Fibroblast of skin of right quadriceps (primary cell): ENCODE data around the gene RPS6KA2.
A peak's percentile ranks its signal among the peaks of the same experiment; 100 is the strongest.
"Not testable (repeated sequence)": the region's sequence is repeated elsewhere in the genome, so short reads cannot be mapped to it uniquely, and the experiment has no call there.

Experiments
- DNase-seq: peaks from one replicate; pipeline ENCODE4 v3.0.0-alpha.2; 2013

RPS6KA2 gene

DNA sequence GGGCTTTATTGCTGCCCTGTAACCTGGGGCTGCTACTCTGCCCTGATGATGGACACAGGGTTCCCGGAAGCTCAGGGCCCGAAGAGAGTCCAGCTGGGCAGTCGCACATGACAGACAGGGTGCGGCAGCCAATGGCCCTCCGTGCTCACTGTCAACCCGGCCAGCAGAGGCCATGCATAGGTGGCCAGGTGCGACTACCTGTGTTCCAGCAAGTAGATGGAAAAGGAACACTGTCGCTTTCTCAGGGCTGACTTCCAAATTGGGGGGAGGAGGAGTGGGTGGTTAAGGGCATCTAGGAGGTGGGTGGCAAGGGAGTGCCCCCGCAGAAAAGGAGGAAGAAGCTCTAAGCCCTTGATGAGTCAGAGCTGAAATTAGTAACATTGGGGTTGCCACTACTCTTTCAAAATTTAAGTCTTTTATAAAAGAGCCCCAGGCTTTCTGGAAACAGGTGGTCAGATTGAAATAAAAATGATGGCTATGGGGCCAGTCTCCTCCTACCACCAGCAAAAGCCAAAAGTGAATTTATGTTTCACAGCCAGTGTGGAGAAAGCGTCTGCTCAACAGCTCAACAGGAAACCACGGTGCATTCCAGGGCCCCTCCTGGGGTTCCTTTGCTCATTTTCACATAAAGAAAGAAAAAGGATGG, 38.2 kb downstream of the RPS6KA2 start:
- DNase-seq, result peak; percentile 83

DNA sequence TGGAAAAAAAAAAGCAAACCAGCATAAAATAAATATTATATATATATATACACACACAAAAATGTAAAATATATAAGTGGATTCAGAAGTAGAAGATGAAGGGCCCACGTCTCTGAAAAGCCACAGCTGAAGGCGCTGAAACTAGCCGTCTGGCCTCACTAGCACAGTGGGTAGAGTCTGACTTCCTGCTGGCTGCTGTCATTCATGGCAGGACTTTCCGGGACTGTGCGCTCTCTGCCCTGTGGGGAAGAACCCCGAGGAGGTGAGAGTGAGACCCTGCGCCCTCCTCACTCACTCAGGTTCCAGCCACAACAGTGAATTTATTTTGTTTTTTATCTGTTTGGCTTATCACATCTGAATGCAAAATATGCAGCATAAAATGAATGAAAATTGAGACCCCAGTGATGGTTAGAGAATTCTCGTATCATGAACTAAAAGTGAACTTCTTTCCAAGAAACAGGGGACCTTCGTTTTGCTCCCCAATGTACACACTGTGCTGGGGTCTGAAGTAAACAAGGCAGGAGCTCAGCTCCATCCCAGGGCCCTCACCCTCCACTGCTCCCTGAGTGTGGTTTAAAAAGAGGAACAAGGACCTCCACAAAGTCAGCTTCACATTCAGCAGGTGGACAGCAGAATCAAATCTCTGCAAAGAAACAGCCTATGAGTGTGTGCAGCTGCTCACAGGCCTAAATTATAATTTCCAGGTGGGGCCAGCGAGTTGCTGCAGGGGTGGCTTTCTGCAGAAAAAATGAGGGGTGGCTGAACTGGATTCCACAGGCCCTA, 39.2 kb downstream of the RPS6KA2 start:
- DNase-seq, result no peak

DNA sequence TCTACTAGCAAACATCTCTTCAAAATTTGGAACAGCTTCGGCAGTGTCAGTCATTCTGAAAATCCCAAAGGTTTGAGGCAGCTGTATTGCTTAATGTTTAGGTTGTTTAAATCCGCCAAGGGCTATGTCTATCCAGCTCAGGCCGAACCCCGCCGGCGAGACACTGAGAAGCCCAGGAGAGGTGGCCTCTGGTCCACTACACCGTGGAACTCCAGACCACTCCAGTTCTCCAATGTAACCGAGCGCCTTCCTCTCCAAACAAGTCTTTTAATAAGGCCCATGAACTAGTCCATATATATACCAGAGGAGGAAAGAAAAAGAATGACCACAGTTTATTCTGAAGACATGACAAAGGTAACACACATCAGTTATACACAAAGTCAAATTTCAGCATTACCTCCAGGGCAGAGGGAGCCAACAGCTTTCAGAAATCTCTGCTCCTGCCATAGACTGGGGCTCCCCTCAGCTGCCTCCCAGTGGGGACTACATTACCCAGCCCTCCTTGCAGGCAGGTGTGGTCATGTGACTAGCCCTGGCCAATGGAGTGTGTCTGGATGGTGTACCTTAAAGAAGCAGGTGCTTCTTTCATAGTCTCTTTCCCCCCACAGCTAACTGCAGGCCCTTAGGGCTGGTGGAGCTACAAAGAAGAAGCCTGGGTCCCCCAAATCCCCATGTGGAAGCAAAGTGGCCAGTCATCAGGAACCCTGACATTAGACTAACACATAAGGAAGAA, 40.5 kb downstream of the RPS6KA2 start, which contains the start of gene RAMACL:
TSS of gene RAMACL (minus strand) at position 255 of the 733 bp plus-strand sequence. CDS start at position 54, 201 bp downstream.
- no peak for DNase-seq

DNA sequence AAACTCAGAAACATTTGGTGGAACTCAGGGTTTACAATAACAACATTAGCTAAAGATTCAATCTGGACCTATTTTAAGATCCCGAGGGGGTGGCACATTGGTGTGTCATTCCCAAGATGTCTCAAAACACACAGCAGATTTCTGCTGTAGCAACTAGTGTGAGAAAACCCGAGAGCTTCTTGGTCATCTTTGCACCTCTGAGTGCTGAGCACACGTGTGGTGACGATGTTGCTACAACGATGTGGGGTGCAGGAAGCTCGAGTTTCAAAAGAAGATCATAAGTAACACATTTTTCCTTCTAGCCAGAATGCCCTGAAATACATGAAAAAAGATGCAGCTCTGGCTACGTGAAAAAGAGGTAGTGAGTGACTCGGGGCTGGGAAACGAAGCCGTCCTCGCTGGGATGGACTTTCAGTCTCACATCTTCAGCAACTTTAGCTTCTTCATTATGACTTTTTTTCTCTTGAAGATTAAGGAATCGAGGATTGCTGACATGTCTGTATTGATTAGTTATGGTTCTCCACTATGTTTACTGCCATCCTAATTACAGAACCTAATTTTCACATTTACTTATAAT, 42.1 kb downstream of the RPS6KA2 start:
- DNase-seq, result peak; percentile 60

DNA sequence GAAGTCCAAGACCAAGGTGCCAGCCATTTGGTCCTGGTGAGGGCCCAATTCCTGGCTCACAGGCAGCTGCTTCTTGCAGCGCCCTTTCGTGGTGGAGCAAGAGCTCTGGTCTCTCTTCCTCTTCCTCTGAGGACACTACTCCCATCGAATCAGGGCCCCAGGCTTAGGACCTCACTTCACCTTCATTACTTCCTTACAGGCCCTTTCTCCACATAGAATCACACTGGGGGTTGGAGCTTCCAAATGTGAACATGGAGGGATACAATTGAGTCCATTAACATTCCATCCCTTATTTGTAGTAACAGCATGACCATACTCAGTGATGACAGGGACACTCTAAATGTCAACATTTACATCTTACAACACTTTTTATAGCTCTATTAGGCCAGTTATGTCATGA, 42.9 kb downstream of the RPS6KA2 start:
- peak; percentile 59 for DNase-seq

DNA sequence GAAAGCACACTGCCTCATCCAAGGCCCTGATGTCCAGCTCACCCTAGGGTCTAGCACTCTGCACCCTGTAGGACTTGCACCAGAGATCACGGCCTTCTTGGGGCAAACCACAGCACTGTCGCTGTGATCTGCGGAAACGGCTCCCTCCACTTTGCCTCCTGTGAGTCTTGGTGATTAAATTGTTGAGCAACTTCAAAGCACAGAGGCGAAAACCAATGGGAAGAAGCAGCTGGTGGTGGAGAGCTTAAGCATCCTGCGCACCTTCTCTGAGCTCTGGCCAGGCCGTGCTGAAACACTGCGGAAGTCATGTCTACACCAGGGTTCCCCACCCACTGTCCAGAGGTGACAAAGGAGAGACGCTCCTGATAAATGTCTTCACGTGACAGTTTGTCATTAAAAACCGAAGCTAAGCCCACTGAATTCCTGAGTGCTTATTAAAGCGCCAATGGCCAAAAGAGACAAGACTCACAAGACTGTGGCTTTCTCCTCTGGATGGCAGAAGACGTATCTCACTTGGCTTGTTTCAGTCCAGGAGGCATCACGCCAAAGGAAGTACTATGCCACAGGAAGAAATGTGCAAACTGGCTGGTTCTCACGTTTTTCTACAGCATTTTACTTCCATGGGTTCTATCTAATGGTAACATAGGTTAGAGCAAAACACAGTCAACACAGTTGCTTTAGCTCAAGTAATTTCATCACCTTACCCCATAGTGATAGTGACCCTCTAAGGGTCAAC, 43.7 kb downstream of the RPS6KA2 start:
- DNase-seq, result no peak

DNA sequence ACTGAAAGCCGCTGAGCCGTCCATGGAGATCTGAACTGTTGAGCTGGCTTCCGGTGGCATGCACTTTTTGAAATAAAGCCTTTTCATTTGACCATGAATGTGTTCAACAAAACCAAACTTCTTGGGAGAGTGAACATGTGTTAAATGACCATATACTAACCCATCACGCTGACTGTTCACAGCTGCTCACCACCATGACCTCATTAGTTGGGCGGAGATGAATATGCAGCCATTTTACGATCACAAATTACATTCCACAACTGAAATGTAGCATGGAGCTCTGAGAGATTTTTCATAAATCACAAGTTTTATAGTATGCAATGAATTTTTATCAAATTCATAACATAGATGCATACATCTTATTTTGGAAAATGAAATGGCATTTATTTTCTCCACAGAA, 44.8 kb downstream of the RPS6KA2 start:
- peak; percentile 74 for DNase-seq

DNA sequence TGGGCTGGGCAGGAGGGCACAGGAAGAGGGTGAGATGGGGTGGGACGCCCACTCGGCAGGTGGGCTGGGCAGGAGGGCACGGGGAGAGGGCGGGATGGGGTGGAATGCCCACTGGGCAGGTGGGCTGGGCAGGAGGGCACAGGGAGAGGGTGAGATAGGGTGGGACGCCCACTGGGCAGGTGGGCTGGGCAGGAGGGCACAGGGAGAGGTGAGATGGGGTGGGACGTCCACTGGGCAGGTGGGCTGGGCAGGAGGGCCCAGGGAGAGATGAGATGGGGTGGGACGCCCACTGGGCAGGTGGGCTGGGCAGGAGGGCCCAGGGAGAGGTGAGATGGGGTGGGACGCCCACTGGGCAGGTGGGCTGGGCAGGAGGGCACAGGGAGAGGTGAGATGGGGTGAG, 45.2 kb downstream of the RPS6KA2 start:
- not testable (repeated sequence) for DNase-seq

DNA sequence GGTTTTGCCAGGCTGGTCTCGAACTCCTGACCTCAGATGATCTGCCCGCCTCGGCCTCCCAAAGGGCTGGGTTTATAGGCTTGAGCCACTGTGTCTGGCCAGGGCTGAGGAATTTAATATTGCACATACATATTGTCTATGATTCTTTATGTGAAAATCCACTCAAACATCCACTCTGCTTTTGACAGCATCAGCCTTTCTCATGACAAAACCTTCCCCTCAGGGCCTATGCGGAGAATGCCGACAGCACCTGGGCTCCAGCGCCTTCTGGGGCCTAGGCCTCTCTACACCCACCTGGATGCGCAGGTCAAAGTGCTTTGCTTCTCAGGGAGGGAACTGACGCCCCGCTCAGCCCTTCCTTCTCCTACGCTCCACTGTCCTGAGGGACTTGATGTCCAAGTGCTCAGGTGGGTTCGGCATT, 46.0 kb downstream of the RPS6KA2 start:
- DNase-seq, result no peak

DNA sequence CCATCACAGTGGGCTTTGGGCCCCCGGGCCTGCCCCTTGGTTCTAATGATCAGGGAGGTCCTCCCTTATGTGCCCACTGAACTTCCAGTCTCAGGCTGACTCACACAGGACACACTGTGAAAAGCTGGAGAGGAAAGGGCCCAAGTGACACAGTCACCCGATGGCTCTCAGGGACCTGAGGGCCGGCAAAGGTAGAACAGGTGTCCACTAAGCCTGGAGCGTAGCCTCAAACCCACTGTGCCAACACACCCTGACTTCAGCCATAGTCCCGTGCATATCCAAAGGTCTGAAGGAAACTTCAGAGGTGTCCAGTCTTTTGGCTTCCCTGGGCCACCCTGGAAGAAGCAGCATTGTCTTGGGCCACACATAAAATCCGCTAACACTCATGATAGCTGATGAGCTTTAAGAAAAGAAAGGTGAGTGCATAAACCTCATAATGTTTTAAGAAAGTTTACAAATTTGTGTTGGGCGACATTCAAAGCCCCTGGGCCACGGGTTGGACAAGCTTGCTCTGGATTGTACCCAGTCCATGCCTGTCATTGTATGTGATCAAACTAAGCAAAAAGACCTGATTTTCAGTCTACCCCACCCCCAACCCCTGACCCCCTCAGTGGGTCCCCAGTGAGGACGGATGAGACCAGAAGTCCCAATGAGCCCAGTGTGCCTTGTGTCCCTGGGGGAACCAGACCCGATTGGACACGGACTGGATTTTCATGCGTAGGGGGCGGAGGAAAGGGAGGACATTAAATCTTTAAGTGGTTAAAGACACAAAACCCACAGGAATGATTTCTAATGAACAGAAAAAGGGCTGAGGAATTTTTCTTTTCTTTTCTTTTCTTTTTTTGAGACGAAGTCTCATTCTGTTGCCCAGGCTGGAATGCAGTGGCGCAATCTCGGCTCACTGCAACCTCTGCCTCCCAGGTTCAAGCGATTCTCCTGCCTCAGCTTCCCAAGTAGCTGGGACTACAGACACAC, 46.7 kb downstream of the RPS6KA2 start:
- peak; percentile 60 for DNase-seq

DNA sequence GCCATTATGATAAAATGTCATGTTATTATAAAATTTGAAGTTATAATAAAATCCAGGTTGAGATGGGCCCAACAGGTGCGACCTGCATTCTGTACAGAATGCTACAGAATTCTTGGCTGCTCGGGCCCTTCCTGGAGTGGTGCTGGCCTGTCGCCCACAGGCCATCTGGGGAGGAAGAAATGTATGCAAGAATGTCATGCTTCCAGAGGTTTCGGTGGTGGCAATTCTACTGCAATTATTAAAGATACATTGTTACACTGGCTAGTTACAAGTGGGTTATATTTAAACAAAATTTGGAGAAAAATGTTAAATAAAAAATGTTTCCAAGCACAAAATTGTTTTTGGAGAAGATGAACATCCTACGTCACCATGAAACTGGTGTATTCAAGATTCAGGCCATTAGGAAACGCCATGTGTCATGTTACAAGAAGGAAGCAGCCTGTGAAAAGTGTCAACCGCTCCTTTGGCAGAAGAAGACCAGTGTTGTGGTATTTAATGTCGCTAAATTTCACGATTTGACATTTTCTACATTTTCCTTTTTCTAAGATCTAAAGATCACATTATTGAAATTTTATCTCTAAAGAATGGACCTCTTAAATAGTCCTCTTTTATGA, 47.7 kb downstream of the RPS6KA2 start:
- no peak for DNase-seq

DNA sequence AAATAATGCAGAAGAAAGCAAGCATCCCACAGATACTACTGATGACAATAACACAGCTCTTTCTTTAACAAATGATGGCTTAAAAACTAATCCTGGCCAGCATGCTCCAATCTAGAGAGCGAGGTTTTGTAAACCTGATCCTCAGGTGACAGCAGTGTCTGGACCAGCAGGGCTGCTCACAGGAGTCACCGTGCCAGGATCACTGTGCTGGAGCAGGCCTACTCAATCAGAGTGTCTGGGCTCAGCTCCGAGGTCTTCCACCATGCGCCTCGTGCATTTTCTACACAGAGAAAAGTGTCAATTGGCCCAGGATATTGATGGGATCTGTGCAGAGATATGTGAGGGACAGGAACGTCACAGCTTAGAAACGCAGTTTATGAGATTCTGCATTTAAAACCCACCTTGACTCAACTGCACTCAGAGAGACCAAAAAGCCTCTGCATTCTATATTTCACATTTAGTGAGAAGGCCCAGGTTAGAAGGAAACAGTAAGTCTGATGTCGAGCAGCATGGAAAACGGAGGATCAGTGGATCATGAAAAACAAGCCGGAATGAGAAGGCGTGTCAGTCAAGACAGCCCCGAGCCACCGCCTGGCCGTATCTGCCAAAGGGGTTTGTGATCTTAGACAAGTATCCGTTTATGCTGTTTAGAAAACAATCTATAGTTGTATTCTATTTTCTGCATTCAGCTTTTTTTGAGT, 48.4 kb downstream of the RPS6KA2 start:
- no peak for DNase-seq

DNA sequence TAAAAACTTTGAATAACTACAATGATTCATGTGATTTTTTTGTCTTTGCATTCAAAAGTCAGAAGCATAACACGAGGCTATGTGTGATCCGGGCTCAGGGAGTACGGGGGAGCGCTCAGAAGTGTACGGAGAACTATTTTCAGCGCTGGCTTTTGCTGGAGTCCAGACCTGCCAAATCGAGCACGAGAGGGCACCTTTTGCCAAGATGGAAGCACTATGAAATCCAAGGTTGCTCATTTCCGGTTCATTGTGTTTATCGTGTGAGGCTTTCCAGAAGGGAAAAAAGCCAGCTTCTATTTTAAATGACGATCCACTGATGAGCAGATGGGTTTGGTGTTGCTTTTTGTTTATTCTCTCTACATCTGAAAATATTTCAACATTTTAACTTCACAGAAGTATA, 51.8 kb downstream of the RPS6KA2 start:
- no peak for DNase-seq

DNA sequence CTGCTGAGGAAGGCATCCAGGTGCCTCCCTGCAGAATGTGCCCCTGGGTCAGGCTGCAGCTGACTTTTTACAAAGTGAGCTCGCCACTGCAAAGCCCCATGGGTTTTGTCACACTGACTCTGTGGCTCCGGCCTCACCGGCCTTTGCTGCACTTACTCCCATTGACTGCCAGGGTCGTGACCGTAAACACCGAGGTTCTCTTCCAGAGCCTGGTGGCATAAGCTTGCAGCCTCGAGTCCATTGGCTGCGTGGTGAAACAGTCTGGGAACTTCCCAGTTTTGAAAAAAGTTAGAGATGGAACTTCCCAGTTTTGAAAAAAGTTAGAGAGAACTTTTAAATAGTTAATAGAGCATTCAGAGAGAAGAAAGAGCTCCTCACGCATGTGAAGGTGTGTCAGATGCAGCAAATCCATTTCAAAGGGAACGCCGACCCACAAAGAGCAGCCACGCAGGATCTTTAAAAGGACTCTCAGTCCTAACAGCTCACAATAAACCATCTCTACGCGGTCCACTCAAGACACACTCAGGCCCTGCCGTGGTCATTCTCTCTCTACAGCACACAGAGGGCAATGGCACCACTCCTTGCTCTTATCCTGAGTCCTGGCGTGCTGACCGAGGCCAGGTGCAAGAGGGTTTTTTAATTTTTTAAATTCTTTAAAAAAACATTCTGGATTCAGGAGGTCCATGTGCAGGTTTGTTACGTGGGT, 53.4 kb downstream of the RPS6KA2 start:
- DNase-seq, result no peak

DNA sequence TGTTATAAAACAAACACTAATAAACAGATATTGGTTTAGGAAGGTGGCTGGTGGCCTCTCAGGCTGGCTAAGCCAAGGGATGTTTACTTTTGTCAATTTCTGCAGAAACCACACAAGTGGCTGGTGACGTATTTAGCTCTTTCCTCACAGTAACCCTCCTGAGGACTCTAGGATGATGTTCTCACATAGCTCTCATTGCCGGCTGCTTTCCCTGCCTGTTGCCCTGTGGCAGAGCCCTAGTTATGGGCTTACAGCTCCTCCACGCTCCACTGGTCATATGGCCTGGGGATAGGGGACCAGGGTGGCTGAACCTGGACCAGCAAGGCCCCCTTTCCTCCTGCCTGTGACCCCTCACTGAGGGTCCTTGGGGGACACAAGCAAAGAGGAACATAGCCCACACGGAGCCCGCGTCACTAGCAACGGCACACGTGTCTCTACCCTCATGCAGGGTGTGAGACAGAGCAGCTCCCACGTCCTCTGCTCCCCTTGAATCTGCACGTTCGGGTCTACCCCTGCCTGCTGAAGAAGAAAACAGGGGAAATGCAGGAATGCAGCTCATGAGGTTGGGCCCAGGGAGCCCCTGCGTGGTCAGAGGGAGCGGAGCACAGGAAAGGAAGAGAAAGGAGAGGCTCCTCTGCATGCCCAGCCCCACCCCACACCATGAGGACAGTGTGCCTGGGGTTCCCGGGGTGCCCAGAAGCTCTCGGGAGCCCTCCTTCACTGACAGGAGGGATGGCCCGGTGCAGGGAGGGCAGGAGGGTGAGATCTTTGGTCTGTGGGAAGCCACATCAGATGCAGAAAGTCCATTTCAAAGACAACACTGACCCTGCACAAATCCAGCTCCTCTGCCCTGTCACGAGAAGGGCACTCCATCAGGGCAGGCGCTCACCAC, 54.4 kb downstream of the RPS6KA2 start:
- DNase-seq, result peak; percentile 38

DNA sequence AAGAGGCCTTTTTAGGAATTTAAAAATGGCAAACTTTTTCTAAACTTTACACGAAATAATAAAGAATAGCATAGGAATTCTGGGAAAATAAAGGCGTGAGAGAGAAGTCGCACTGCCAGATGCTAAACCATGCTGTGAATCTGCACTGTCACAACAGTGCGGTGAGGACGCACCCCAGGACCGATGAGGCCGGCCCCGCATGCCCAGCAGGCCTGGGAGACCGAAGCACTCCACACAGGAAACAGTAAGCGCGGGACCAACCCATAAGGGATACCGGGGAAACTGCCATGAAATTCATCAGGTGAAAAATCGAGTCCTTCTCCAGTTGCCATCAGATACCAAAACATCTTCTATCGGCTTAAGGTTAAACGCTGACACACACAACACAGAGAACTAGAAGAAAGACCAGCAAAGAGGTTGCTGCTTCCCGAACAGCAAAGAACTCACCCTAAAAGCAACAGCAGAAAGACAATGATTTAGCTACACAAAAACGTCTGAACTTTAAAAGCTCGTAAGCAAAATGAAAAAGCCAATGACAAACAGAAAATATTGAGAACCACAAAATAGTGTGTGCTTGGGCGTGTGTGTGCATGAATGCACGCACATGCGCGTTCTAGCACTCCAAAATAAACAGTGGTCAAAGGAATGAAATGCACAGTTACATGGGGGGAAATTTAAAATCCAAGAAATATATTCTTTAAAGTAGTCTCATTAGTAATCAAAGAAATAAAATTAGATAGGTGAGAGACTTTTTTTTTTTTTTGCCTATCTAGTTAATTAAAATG, 55.9 kb downstream of the RPS6KA2 start:
- DNase-seq, result no peak

DNA sequence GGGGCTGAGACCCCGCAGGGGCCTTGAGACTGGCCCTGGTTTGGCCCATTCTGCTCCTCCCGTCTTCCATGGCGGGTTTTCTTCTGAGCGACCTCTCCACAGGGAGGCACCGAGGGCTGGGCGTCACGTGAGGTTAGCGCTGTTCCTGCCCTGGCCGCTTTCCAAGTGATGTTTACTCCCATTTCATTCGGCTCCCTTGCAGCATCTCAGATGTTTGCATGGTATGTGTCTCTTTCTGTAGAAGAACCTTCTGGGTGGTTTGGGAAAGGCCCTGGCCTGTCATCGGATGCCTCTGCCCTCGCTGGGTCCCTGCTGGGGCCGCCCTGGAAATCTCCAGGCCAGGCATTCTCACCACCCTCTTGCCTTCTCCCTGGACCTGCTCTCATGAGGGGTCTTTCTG, 57.8 kb downstream of the RPS6KA2 start:
- DNase-seq, result no peak

DNA sequence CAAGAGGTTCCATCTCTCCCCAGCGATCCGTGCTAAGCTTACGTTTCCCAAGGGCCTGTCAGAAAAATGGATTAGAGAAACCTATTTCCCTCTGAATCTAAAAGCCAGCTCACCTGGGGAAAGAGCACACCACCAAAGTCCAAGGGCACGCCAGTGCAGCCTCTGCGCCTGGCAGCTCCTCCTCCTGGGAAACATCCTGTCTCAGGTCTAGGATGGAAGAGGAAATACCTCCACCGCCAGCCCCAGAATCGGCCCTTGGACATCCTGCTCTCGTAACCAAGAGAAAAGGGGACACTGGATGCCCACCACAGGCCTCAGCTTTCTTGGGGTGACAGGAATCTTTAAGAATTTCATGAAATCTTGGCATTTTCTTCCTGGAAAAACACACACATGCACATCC, 59.2 kb downstream of the RPS6KA2 start:
- DNase-seq, result no peak
